ENCODE data around the gene ASB1.

ASB1 gene

DNA sequence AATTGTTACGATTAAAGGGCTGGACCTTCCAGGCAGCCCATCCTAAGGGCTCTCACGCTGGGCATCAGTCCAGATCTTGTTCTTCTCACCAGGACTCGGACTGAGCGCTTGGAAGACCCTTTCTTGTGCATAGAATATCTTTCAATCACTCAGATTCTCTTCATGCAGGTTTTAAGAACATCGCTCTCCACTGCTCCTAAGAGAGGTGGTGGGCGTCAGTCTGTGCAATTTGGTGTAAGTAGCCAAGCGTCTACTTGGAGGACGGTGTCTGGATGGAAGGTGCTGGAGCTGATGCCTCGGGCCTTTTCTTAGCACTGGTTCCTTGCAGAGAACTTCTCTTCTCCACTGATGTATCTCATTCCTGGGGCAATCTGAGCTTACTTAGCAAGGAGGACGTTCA lies 68.7 kb downstream of the ASB1 start:
- no peaks in the 10 kb centered on the region for H3K79me1 ChIP-seq (ENCODE audit: low read depth, low read length)
- no peak overlapping the region for H3K4me3 ChIP-seq (ENCODE audit: low read length in 2 of 2)
- H3K27ac ChIP-seq (replicated peaks; ENCODE audit: low read length) = no peak overlapping the region
- no peak overlapping the region for H2AFZ ChIP-seq (ENCODE audit: low read length)
- no peak overlapping the region for H2BK5ac ChIP-seq (ENCODE audit: low read length)
- H3K4ac ChIP-seq (ENCODE audit: low read length) = no peak overlapping the region
- H3K4me2 ChIP-seq (ENCODE audit: insufficient read depth, low read length, poor library complexity, severe bottlenecking) = no peak overlapping the region
- no peaks in the 10 kb centered on the region for H3K9me3 ChIP-seq (replicated peaks in 1 of 2; ENCODE audit: control insufficient read depth in 2 of 2, insufficient read depth in 1 of 2, low read depth in 1 of 2, low read length in 2 of 2)
- no peak overlapping the region for H3K14ac ChIP-seq (ENCODE audit: low read length)
- no peak overlapping the region for H2AK5ac ChIP-seq (ENCODE audit: low read depth, low read length)
- no peak overlapping the region for H2BK12ac ChIP-seq (ENCODE audit: low read length)
- H3K27me3 ChIP-seq (ENCODE audit: control insufficient read depth in 3 of 3, insufficient read depth in 3 of 3, low read depth in 1 of 3, low read length in 3 of 3) = no peaks in the 10 kb centered on the region
- no peaks in the 10 kb centered on the region for H3K36me3 ChIP-seq (replicated peaks in 1 of 2; ENCODE audit: control insufficient read depth in 2 of 2, insufficient read depth in 2 of 2, low read length in 2 of 2)
- DNase-seq (ENCODE audit: low spot score) = no peak
- no peak overlapping the region for H4K91ac ChIP-seq (ENCODE audit: low read depth, low read length, poor library complexity)
- H3K23ac ChIP-seq (ENCODE audit: low read depth, low read length, poor library complexity) = no peak overlapping the region
- no peak overlapping the region for H3K18ac ChIP-seq (ENCODE audit: low read length)
- WGBS, 2 donors (ENCODE audit: extremely low coverage in 2 of 2, insufficient read length in 2 of 2, insufficient replicate concordance in 1 of 2) = no CpG with 5 or more reads among the region's 10 CpGs
- no peak overlapping the region for H2BK120ac ChIP-seq (ENCODE audit: low read depth, low read length)
- H3K4me1 ChIP-seq (ENCODE audit: control insufficient read depth in 2 of 2, insufficient read depth in 1 of 2, low read depth in 1 of 2, low read length in 2 of 2) = peaks cover 6 to 24% of the 10 kb centered on the region in 2 donors
- H2BK15ac ChIP-seq (ENCODE audit: low read length) = no peak overlapping the region
- H3K9ac ChIP-seq (ENCODE audit: low read depth, low read length, poor library complexity) = no peak overlapping the region
- H4K8ac ChIP-seq (ENCODE audit: low read depth, low read length) = no peak overlapping the region

DNA sequence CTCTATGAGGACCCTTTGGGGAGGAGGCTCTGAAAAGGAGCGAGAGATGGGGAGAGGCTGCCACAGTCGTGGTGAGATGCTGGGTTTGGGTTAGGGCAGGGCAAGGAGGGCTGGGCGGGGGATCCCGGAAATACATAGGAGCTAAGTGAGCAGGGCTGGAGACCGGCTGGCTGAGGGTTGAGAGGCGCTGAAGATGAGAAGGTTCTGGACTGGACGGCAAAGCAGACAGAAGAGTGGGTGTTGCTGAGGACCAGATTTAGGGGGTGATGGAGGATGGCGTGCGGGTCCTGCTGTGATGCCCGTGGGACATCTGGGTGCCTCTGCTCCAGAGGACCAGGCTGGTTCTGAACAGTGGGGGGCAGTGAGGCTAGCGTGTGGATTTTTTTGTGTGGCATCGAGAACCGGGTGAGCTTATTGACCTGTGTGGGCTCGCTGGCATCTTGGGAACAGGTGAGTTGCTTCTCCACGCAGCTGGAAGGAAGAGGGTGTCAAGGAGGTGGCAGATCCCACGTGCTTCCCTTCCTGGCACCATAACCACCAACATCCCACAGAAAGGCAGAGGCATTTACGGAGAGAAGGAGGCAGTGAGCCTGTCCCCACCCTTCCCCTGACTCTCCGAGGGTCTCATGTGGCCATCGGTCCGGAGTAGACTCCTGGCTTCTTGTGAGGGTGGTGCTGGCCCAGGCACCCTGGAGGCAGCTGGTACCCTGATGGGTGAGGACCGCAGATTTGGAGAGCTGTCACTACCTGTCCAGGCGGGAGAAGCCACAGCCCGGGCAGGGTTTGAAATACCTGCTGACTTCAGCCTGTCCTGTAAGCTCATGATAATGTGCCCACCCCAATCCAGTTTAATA lies 70.3 kb downstream of the ASB1 start:
- Histone ChIP-seq H3K4ac (ENCODE audit: low read length) (no peak overlapping the region), H3K4me3 (ENCODE audit: low read length in 2 of 2) (no peak overlapping the region), H3K9ac (ENCODE audit: low read depth, low read length, poor library complexity) (no peak overlapping the region), H3K23ac (ENCODE audit: low read depth, low read length, poor library complexity) (peak overlapping the region; percentile 18), H3K14ac (ENCODE audit: low read length) (no peak overlapping the region), H3K4me1 (ENCODE audit: control insufficient read depth in 2 of 2, insufficient read depth in 1 of 2, low read depth in 1 of 2, low read length in 2 of 2) (peaks cover 6 to 18% of the 10 kb centered on the region in 2 donors), H4K91ac (ENCODE audit: low read depth, low read length, poor library complexity) (no peak overlapping the region), H4K8ac (ENCODE audit: low read depth, low read length) (no peak overlapping the region), H3K4me2 (ENCODE audit: insufficient read depth, low read length, poor library complexity, severe bottlenecking) (no peak overlapping the region), H3K9me3 (replicated peaks in 1 of 2; ENCODE audit: control insufficient read depth in 2 of 2, insufficient read depth in 1 of 2, low read depth in 1 of 2, low read length in 2 of 2) (peaks cover 0 to 1% of the 10 kb centered on the region in 2 donors), H2AFZ (ENCODE audit: low read length) (no peak overlapping the region), H3K79me1 (ENCODE audit: low read depth, low read length) (no peaks in the 10 kb centered on the region), H2AK5ac (ENCODE audit: low read depth, low read length) (no peak overlapping the region), H3K27ac (replicated peaks; ENCODE audit: low read length) (no peak overlapping the region), H3K27me3 (ENCODE audit: control insufficient read depth in 3 of 3, insufficient read depth in 3 of 3, low read depth in 1 of 3, low read length in 3 of 3) (no peaks in the 10 kb centered on the region), H2BK12ac (ENCODE audit: low read length) (no peak overlapping the region), H3K18ac (ENCODE audit: low read length) (no peak overlapping the region), H2BK5ac (ENCODE audit: low read length) (no peak overlapping the region), H2BK15ac (ENCODE audit: low read length) (no peak overlapping the region), H2BK120ac (ENCODE audit: low read depth, low read length) (no peak overlapping the region), H3K36me3 (replicated peaks in 1 of 2; ENCODE audit: control insufficient read depth in 2 of 2, insufficient read depth in 2 of 2, low read length in 2 of 2) (no peaks in the 10 kb centered on the region)
- no CpG with 5 or more reads among the region's 23 CpGs for WGBS, 2 donors (ENCODE audit: extremely low coverage in 2 of 2, insufficient read length in 2 of 2, insufficient replicate concordance in 1 of 2)
- DNase-seq (ENCODE audit: low spot score) = no peak

DNA sequence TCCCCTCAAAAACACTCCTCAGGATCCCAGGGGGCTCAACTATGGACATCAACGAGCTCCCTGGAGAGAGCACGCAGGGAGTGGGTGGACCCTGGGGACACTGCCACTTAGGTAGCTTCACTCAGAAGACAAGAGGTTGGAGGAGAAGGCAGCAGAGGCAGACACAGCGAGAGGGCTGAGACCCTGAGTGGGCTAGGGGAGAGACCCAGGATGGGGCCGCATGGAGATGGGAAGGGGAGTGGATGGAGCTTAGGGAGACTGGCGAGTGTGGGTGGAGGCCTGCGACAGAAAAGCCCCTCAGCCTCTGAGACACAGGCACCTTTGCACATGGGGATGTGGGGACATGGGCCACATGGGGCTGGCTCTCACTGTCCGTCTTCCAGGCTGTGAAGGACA lies 70.9 kb downstream of the ASB1 start:
- Histone ChIP-seq H3K4me3 (ENCODE audit: low read length in 2 of 2) (no peak overlapping the region), H3K9ac (ENCODE audit: low read depth, low read length, poor library complexity) (no peak overlapping the region), H2BK12ac (ENCODE audit: low read length) (no peak overlapping the region), H4K91ac (ENCODE audit: low read depth, low read length, poor library complexity) (no peak overlapping the region), H3K27ac (replicated peaks; ENCODE audit: low read length) (no peak overlapping the region), H2AK5ac (ENCODE audit: low read depth, low read length) (no peak overlapping the region), H3K79me1 (ENCODE audit: low read depth, low read length) (peaks cover 2% of the 10 kb centered on the region), H2AFZ (ENCODE audit: low read length) (no peak overlapping the region), H3K4me2 (ENCODE audit: insufficient read depth, low read length, poor library complexity, severe bottlenecking) (no peak overlapping the region), H3K18ac (ENCODE audit: low read length) (no peak overlapping the region), H3K23ac (ENCODE audit: low read depth, low read length, poor library complexity) (no peak overlapping the region), H3K9me3 (replicated peaks in 1 of 2; ENCODE audit: control insufficient read depth in 2 of 2, insufficient read depth in 1 of 2, low read depth in 1 of 2, low read length in 2 of 2) (peaks cover 0 to 5% of the 10 kb centered on the region in 2 donors), H3K4me1 (ENCODE audit: control insufficient read depth in 2 of 2, insufficient read depth in 1 of 2, low read depth in 1 of 2, low read length in 2 of 2) (peaks cover 3 to 14% of the 10 kb centered on the region in 2 donors), H4K8ac (ENCODE audit: low read depth, low read length) (no peak overlapping the region), H2BK5ac (ENCODE audit: low read length) (no peak overlapping the region), H3K14ac (ENCODE audit: low read length) (no peak overlapping the region), H2BK15ac (ENCODE audit: low read length) (no peak overlapping the region), H3K36me3 (replicated peaks in 1 of 2; ENCODE audit: control insufficient read depth in 2 of 2, insufficient read depth in 2 of 2, low read length in 2 of 2) (no peaks in the 10 kb centered on the region), H3K4ac (ENCODE audit: low read length) (no peak overlapping the region), H3K27me3 (ENCODE audit: control insufficient read depth in 3 of 3, insufficient read depth in 3 of 3, low read depth in 1 of 3, low read length in 3 of 3) (peaks cover 0 to 3% (median 0%) of the 10 kb centered on the region in 3 experiments), H2BK120ac (ENCODE audit: low read depth, low read length) (no peak overlapping the region)
- WGBS, 2 donors (ENCODE audit: extremely low coverage in 2 of 2, insufficient read length in 2 of 2, insufficient replicate concordance in 1 of 2) = no CpG with 5 or more reads among the region's 7 CpGs
- DNase-seq (ENCODE audit: low spot score) = no peak

DNA sequence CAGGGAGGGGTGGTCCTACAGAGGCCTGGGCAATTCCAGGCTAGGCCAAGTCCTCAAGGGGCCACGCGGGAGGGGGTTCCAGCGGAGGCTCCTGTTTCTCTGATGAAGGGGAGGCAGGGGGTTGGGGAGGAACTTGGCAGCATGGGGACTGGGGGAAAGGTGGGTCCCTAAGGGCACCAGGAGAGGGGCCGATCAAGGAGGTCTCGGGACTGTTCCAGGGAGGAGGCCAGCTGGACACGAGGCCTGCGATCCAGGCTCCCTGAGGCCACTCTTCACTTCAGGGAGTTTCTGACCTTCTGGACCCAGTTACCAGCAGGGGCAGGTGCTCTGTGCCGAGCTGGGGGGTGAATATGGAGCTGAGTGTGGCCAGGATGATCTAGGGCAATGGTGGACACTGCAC lies 71.5 kb downstream of the ASB1 start:
- no peak overlapping the region for H3K18ac ChIP-seq (ENCODE audit: low read length)
- peaks cover 0 to 9% of the 10 kb centered on the region in 2 donors for H3K4me1 ChIP-seq (ENCODE audit: control insufficient read depth in 2 of 2, insufficient read depth in 1 of 2, low read depth in 1 of 2, low read length in 2 of 2)
- no peak overlapping the region for H4K91ac ChIP-seq (ENCODE audit: low read depth, low read length, poor library complexity)
- H3K27ac ChIP-seq (replicated peaks; ENCODE audit: low read length) = no peak overlapping the region
- H3K36me3 ChIP-seq (replicated peaks in 1 of 2; ENCODE audit: control insufficient read depth in 2 of 2, insufficient read depth in 2 of 2, low read length in 2 of 2) = no peaks in the 10 kb centered on the region
- H2BK120ac ChIP-seq (ENCODE audit: low read depth, low read length) = no peak overlapping the region
- H2AFZ ChIP-seq (ENCODE audit: low read length) = no peak overlapping the region
- no peak overlapping the region for H3K4me3 ChIP-seq (ENCODE audit: low read length in 2 of 2)
- H3K9me3 ChIP-seq (replicated peaks in 1 of 2; ENCODE audit: control insufficient read depth in 2 of 2, insufficient read depth in 1 of 2, low read depth in 1 of 2, low read length in 2 of 2) = peaks cover 0 to 5% of the 10 kb centered on the region in 2 donors
- H3K9ac ChIP-seq (ENCODE audit: low read depth, low read length, poor library complexity) = no peak overlapping the region
- H3K27me3 ChIP-seq (ENCODE audit: control insufficient read depth in 3 of 3, insufficient read depth in 3 of 3, low read depth in 1 of 3, low read length in 3 of 3) = peaks cover 0 to 3% (median 0%) of the 10 kb centered on the region in 3 experiments
- DNase-seq (ENCODE audit: low spot score) = no peak
- H2BK12ac ChIP-seq (ENCODE audit: low read length) = no peak overlapping the region
- H2BK15ac ChIP-seq (ENCODE audit: low read length) = peak overlapping the region; percentile 45
- no peak overlapping the region for H3K4me2 ChIP-seq (ENCODE audit: insufficient read depth, low read length, poor library complexity, severe bottlenecking)
- H3K79me1 ChIP-seq (ENCODE audit: low read depth, low read length) = peaks cover 2% of the 10 kb centered on the region
- H2BK5ac ChIP-seq (ENCODE audit: low read length) = no peak overlapping the region
- no peak overlapping the region for H3K4ac ChIP-seq (ENCODE audit: low read length)
- no peak overlapping the region for H3K23ac ChIP-seq (ENCODE audit: low read depth, low read length, poor library complexity)
- no peak overlapping the region for H2AK5ac ChIP-seq (ENCODE audit: low read depth, low read length)
- H3K14ac ChIP-seq (ENCODE audit: low read length) = no peak overlapping the region
- H4K8ac ChIP-seq (ENCODE audit: low read depth, low read length) = no peak overlapping the region
- no CpG with 5 or more reads among the region's 8 CpGs for WGBS, 2 donors (ENCODE audit: extremely low coverage in 2 of 2, insufficient read length in 2 of 2, insufficient replicate concordance in 1 of 2)
